ENCODE measurements around the gene SEZ6L2. TPM values are rescaled to one million over a fixed set of nuclear protein-coding genes. Genes with fewer than 3 reads are reported as not detected.
"Not testable (repeated sequence)": the region's sequence is repeated elsewhere in the genome, so short reads cannot be mapped to it uniquely, and the experiment has no call there.

SEZ6L2 gene
- polyA plus RNA-seq, 2 donors, result 0.35 to 0.45 TPM

DNA sequence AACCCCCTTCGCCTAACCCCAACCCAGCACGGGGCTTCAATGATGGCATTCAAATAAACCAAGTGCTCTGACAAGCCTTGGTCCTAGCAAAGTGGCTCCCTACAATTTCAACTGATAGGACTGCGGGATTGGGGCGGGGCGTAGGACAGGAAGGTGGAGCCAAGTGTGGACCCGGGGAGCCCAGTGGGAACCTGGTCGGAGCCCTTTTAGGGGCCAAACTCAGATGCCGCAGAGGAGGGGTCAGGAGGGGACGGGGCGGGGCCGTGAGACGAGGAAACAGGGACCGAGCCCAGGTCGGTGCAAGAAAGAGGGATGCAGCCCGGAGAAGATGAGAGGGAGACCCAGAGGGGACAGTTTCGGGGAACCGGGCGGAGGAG, 23.1 kb downstream of the SEZ6L2 start:
- Histone ChIP-seq H3K4me1 (ENCODE audit: control insufficient read depth in 2 of 2, insufficient read depth in 2 of 2, low read length in 1 of 2) (no peaks in the 10 kb centered on the region), H3K36me3 (ENCODE audit: control insufficient read depth in 2 of 2, insufficient read depth in 2 of 2, low read length in 1 of 2) (no peaks in the 10 kb centered on the region), H3K27me3 (ENCODE audit: control insufficient read depth in 1 of 2, insufficient read depth in 2 of 2, low read length in 2 of 2) (peaks cover 0 to 13% of the 10 kb centered on the region in 2 donors), H3K9me3 (ENCODE audit: control insufficient read depth in 2 of 2, insufficient read depth in 1 of 2, low read depth in 1 of 2, low read length in 1 of 2) (peaks cover 0 to 6% of the 10 kb centered on the region in 2 donors), H3K4me3 (ENCODE audit: low read depth in 1 of 2, low read length in 2 of 2) (no peak overlapping the region), H3K27ac (ENCODE audit: low read depth in 2 of 2, low read length in 1 of 2) (no peak overlapping the region)
- WGBS, 2 donors, result 29 to 36% methylated on average over 18 of the region's 18 CpGs

DNA sequence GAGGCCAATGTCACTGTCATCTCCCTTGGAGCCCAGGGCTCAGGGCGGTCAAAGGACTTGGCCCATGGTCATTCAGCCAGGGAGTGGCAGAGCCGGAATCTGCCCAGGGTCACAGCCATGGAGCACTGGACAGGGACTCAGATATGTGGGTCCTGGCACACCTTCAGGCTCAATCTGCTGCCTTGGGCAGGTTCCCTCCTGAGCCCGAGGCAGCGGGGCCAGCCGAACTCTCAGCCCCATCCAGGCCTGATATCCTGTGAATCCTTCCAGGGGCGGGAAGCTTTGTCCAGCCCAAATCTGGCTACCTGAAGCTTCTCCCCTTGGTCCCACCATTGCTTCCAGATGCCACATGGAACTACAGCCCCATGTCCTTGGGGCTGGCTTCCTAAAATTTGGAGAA, 24.1 kb downstream of the SEZ6L2 start:
- H3K27me3 ChIP-seq (ENCODE audit: control insufficient read depth in 1 of 2, insufficient read depth in 2 of 2, low read length in 2 of 2), result peaks cover 0 to 13% of the 10 kb centered on the region in 2 donors
- H3K36me3 ChIP-seq (ENCODE audit: control insufficient read depth in 2 of 2, insufficient read depth in 2 of 2, low read length in 1 of 2), result no peaks in the 10 kb centered on the region
- peaks cover 0 to 6% of the 10 kb centered on the region in 2 donors for H3K9me3 ChIP-seq (ENCODE audit: control insufficient read depth in 2 of 2, insufficient read depth in 1 of 2, low read depth in 1 of 2, low read length in 1 of 2)
- H3K4me1 ChIP-seq (ENCODE audit: control insufficient read depth in 2 of 2, insufficient read depth in 2 of 2, low read length in 1 of 2), result no peaks in the 10 kb centered on the region
- no peak overlapping the region for H3K27ac ChIP-seq (ENCODE audit: low read depth in 2 of 2, low read length in 1 of 2)
- H3K4me3 ChIP-seq (ENCODE audit: low read depth in 1 of 2, low read length in 2 of 2), result no peak overlapping the region
- 91 to 95% methylated on average over 6 of the region's 6 CpGs for WGBS, 2 donors

DNA sequence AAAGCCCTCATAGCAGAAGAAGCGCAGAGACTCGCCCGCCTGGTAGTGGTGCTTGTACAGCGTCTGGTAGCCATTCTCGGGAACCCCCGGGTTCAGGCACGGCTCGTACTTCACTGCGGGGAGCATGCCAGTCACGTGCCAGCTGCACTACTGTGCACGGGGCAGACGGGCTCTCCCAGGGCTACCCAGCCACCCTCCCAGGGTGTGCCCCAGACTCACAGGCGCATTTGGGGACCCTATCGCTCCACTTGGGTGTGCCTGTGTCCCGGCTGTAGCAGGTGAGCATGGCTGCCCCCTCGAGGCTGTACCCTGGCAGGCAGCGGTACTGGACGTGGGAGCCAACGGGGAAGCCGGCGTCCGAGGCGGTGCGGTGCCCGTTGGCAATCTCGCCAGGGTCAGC, 26.0 kb downstream of the SEZ6L2 start:
- 89 to 90% methylated on average over 26 of the region's 26 CpGs for WGBS, 2 donors
- H3K9me3 ChIP-seq (ENCODE audit: control insufficient read depth in 2 of 2, insufficient read depth in 1 of 2, low read depth in 1 of 2, low read length in 1 of 2), result peaks cover 0 to 6% of the 10 kb centered on the region in 2 donors
- no peak overlapping the region for H3K27ac ChIP-seq (ENCODE audit: low read depth in 2 of 2, low read length in 1 of 2)
- peaks cover 0 to 13% of the 10 kb centered on the region in 2 donors for H3K27me3 ChIP-seq (ENCODE audit: control insufficient read depth in 1 of 2, insufficient read depth in 2 of 2, low read length in 2 of 2)
- no peaks in the 10 kb centered on the region for H3K36me3 ChIP-seq (ENCODE audit: control insufficient read depth in 2 of 2, insufficient read depth in 2 of 2, low read length in 1 of 2)
- H3K4me3 ChIP-seq (ENCODE audit: low read depth in 1 of 2, low read length in 2 of 2), result no peak overlapping the region
- no peaks in the 10 kb centered on the region for H3K4me1 ChIP-seq (ENCODE audit: control insufficient read depth in 2 of 2, insufficient read depth in 2 of 2, low read length in 1 of 2)

DNA sequence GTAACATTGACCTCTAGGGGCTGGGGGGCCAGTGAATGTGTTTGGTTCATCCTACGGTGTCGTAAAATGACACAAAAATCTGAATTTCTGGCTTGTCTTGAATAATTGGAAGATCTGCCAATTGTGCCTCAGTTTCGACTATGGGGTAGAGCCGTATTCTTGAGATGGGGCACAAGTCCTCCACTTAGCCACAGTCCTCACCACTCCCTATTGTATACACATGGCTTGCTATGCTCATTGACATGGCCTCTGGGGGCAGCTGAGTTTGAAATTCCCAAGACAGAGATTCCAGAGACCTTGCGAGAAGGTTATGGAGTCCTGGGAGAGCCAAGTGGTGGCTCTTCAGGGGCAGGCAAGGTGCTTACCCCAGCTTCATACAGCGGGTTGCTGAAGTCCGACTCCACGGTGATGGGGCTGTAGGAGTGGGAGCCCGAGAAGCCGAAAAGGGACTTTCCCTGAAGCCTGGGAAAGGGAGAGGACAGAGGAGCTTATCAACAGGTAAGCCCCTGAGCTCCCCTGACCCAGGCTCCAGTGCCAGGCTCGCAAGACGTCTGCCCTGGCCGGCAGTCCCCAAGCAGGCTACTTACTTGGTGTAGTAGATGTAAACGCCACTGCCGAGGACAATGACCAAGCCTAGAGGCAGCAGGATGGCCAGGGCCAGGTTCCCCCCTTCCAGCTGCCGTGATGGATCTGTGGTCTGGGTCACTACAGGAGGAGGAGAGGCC, 27.4 kb downstream of the SEZ6L2 start:
- no peak overlapping the region for H3K27ac ChIP-seq (ENCODE audit: low read depth in 2 of 2, low read length in 1 of 2)
- no peaks in the 10 kb centered on the region for H3K9me3 ChIP-seq (ENCODE audit: control insufficient read depth in 2 of 2, insufficient read depth in 1 of 2, low read depth in 1 of 2, low read length in 1 of 2)
- peaks cover 0 to 9% of the 10 kb centered on the region in 2 donors for H3K27me3 ChIP-seq (ENCODE audit: control insufficient read depth in 1 of 2, insufficient read depth in 2 of 2, low read length in 2 of 2)
- 93% methylated on average over 16 of the region's 16 CpGs for WGBS, 2 donors
- no peak overlapping the region for H3K4me3 ChIP-seq (ENCODE audit: low read depth in 1 of 2, low read length in 2 of 2)
- no peaks in the 10 kb centered on the region for H3K4me1 ChIP-seq (ENCODE audit: control insufficient read depth in 2 of 2, insufficient read depth in 2 of 2, low read length in 1 of 2)
- no peaks in the 10 kb centered on the region for H3K36me3 ChIP-seq (ENCODE audit: control insufficient read depth in 2 of 2, insufficient read depth in 2 of 2, low read length in 1 of 2)

DNA sequence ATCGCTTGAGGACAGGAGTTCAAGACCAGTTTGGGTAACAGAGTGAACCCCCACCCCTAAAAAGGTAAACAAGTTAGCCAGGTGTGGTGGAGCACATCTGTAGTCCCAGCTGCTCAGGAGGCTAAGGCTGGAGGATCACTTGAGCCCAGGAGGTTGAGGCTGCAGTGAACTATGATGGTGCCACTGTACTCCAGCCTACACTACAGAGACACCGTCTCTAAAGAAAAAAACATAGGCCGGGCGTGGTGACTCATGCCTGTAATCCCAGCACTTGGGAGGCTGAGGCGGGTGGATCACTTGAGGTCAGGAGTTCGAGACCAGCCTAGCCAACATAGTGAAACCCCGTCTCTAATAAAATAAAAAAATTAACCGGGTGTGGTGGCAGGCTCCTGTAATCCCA, 30.3 kb downstream of the SEZ6L2 start:
- H3K4me3 ChIP-seq (ENCODE audit: low read depth in 1 of 2, low read length in 2 of 2); H3K27me3 ChIP-seq (ENCODE audit: control insufficient read depth in 1 of 2, insufficient read depth in 2 of 2, low read length in 2 of 2); H3K27ac ChIP-seq (ENCODE audit: low read depth in 2 of 2, low read length in 1 of 2); H3K9me3 ChIP-seq (ENCODE audit: control insufficient read depth in 2 of 2, insufficient read depth in 1 of 2, low read depth in 1 of 2, low read length in 1 of 2); H3K4me1 ChIP-seq (ENCODE audit: control insufficient read depth in 2 of 2, insufficient read depth in 2 of 2, low read length in 1 of 2); H3K36me3 ChIP-seq (ENCODE audit: control insufficient read depth in 2 of 2, insufficient read depth in 2 of 2, low read length in 1 of 2): not testable (repeated sequence)
- WGBS, 2 donors, result 83 to 86% methylated on average over 8 of the region's 8 CpGs

DNA sequence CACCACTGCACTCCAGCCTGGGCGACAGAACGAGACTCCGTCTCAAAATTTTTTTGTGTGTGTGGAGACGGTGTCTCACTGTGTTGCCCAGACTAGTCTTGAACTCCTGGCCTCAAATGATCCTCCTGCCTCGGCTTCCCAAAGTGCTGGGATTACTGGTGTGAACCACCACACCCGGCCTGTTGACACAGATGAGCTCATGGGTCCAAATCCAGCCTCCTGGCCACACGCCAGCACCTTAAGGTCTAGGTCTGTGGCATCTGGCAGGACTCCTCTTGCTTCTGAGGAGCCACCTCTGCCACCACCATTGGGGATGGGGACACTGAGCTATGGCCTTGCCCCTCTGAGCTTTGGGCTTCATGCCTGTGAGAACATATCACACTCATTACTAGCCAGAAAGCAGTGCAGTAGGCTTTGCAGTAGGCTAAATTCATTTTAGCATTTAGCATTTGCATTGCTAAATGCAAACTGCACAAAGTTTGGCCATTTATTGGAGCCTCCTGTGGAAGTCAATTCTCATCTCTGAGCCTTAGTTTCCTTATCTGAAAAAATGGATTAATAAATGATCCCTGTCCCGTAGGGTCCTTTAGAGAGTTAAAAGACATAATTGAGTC, 30.8 kb downstream of the SEZ6L2 start:
- H3K4me1 ChIP-seq (ENCODE audit: control insufficient read depth in 2 of 2, insufficient read depth in 2 of 2, low read length in 1 of 2), result peaks cover 0 to 3% of the 10 kb centered on the region in 2 donors
- no peaks in the 10 kb centered on the region for H3K27me3 ChIP-seq (ENCODE audit: control insufficient read depth in 1 of 2, insufficient read depth in 2 of 2, low read length in 2 of 2)
- H3K27ac ChIP-seq (ENCODE audit: low read depth in 2 of 2, low read length in 1 of 2), result no peak overlapping the region
- 68% methylated on average over 8 of the region's 8 CpGs for WGBS, 2 donors
- H3K9me3 ChIP-seq (ENCODE audit: control insufficient read depth in 2 of 2, insufficient read depth in 1 of 2, low read depth in 1 of 2, low read length in 1 of 2), result no peaks in the 10 kb centered on the region
- H3K4me3 ChIP-seq (ENCODE audit: low read depth in 1 of 2, low read length in 2 of 2), result no peak overlapping the region
- no peaks in the 10 kb centered on the region for H3K36me3 ChIP-seq (ENCODE audit: control insufficient read depth in 2 of 2, insufficient read depth in 2 of 2, low read length in 1 of 2)

DNA sequence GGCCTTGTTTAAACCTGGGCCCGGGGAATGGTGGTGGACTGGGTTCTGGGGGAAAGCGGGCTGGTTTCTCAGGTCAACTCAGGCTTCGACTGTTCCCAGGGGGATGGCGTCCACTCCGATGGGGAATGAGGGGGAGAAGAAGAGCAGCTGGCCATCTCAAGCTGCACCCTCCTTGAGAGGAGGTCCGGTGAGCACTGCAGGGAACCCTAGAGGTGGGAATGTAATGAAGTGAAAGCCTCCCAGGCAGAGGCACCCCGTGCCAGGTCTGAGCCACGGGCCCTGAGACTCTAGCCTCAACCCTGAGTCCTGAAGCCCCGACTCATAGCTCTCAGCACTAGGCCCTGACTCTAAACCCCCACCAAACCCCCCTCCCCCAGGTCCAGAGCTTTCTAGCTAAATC, 35.1 kb downstream of the SEZ6L2 start:
- Histone ChIP-seq H3K27ac (ENCODE audit: low read depth in 2 of 2, low read length in 1 of 2) (no peak overlapping the region), H3K27me3 (ENCODE audit: control insufficient read depth in 1 of 2, insufficient read depth in 2 of 2, low read length in 2 of 2) (no peaks in the 10 kb centered on the region), H3K4me1 (ENCODE audit: control insufficient read depth in 2 of 2, insufficient read depth in 2 of 2, low read length in 1 of 2) (peaks cover 2 to 7% of the 10 kb centered on the region in 2 donors), H3K9me3 (ENCODE audit: control insufficient read depth in 2 of 2, insufficient read depth in 1 of 2, low read depth in 1 of 2, low read length in 1 of 2) (no peaks in the 10 kb centered on the region), H3K36me3 (ENCODE audit: control insufficient read depth in 2 of 2, insufficient read depth in 2 of 2, low read length in 1 of 2) (peaks cover 0 to 15% of the 10 kb centered on the region in 2 donors), H3K4me3 (ENCODE audit: low read depth in 1 of 2, low read length in 2 of 2) (no peak overlapping the region)
- 87 to 90% methylated on average over 9 of the region's 9 CpGs for WGBS, 2 donors

DNA sequence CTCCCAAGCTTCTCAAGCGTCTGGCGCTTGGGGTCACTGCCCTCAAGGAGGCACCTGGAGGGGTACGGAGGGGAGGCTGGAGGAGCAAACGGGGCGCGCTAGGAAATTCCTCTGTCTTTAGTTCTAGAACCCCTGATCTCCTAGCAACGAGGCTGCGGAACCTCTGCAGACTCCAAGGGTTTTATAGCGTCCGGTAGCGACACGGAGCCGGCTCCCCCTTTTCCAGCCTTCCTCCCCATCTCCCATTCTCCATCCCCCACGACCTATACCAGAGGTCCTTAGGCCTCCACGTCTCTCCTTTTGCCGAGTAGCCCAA, 35.7 kb downstream of the SEZ6L2 start:
- no peaks in the 10 kb centered on the region for H3K27me3 ChIP-seq (ENCODE audit: control insufficient read depth in 1 of 2, insufficient read depth in 2 of 2, low read length in 2 of 2)
- 30 to 31% methylated on average over 15 to 16 of the region's 16 CpGs for WGBS, 2 donors

DNA sequence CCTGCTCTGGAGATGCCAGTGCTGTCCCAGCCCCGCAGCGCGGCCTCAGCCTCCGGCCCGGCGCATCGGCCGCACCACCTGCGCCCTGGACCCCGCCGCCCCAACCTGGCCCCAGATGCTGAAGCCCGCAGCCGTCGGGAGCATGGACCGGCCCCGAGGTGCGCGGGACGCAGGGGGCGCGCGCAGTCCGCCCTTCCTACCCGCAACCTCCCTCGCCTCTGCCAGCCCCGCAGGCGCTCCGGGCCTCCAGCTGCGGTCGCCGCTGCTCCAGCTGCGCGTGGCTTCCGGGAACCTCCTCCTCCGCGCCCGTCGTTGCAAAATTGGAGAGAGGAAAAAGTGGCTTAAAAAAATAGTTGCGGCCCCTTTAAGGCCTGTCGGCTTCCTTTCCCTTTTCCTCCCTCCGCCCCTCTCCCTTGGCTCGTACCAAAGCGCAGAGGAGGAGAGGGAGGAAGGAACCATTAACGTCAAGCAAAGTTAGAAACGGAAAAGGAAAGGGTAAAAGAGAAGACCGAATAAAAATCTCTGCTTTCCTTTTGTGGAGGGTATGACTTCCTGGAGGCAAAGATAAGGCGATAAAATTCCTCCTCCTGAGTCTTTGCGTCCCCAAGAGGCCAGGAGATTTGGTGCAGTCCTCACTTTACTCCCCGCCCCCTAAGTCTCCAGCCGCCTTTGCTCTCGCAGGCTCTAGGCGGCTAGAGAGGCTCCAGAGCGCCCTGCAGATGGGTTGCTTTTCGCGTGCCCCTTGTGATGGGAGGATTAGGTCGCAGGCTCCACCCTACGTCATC, 36.3 kb downstream of the SEZ6L2 start, which contains the start of gene CDIPT:
CDIPT (minus strand) TSS at position 343 of the 785 bp plus-strand sequence. CDS start 369 bp downstream, outside the sequence.
- Histone ChIP-seq H3K36me3 (ENCODE audit: control insufficient read depth in 2 of 2, insufficient read depth in 2 of 2, low read length in 1 of 2) (peaks cover 4 to 23% of the 10 kb centered on the region in 2 donors), H3K4me1 (ENCODE audit: control insufficient read depth in 2 of 2, insufficient read depth in 2 of 2, low read length in 1 of 2) (peaks cover 2 to 7% of the 10 kb centered on the region in 2 donors)

More for the DNA sequence above, 35.7 kb downstream of the SEZ6L2 start:
- peak overlapping the region in 1 of 2 donors; percentile 82 for H3K27ac ChIP-seq (ENCODE audit: low read depth in 2 of 2, low read length in 1 of 2)
- H3K4me3 ChIP-seq (ENCODE audit: low read depth in 1 of 2, low read length in 2 of 2), result peak overlapping the region; percentile 75 to 99
- no peaks in the 10 kb centered on the region for H3K9me3 ChIP-seq (ENCODE audit: control insufficient read depth in 2 of 2, insufficient read depth in 1 of 2, low read depth in 1 of 2, low read length in 1 of 2)
- peaks cover 2 to 7% of the 10 kb centered on the region in 2 donors for H3K4me1 ChIP-seq (ENCODE audit: control insufficient read depth in 2 of 2, insufficient read depth in 2 of 2, low read length in 1 of 2)
- peaks cover 4 to 21% of the 10 kb centered on the region in 2 donors for H3K36me3 ChIP-seq (ENCODE audit: control insufficient read depth in 2 of 2, insufficient read depth in 2 of 2, low read length in 1 of 2)

More for the DNA sequence above, 36.3 kb downstream of the SEZ6L2 start, which contains the start of gene CDIPT:
- peak within 1 kb of the TSS; percentile 82 for H3K27ac ChIP-seq (ENCODE audit: low read depth in 2 of 2, low read length in 1 of 2)
- H3K9me3 ChIP-seq (ENCODE audit: control insufficient read depth in 2 of 2, insufficient read depth in 1 of 2, low read depth in 1 of 2, low read length in 1 of 2), result no peaks in the 10 kb centered on the region
- no peaks in the 10 kb centered on the region for H3K27me3 ChIP-seq (ENCODE audit: control insufficient read depth in 1 of 2, insufficient read depth in 2 of 2, low read length in 2 of 2)
- H3K4me3 ChIP-seq (ENCODE audit: low read depth in 1 of 2, low read length in 2 of 2), result peak within 1 kb of the TSS; percentile 75 to 99
- WGBS, 2 donors, result 0 to 1% methylated on average over 53 to 57 of the region's 57 CpGs
